Measurements from ENCODE around the gene ST3GAL6. TPM values are rescaled to one million over a fixed set of nuclear protein-coding genes. Genes with fewer than 3 reads are reported as not detected.

Gene ST3GAL6, protein sequence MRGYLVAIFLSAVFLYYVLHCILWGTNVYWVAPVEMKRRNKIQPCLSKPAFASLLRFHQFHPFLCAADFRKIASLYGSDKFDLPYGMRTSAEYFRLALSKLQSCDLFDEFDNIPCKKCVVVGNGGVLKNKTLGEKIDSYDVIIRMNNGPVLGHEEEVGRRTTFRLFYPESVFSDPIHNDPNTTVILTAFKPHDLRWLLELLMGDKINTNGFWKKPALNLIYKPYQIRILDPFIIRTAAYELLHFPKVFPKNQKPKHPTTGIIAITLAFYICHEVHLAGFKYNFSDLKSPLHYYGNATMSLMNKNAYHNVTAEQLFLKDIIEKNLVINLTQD
- total RNA-seq, result 1 to 10 TPM in 1 of 5 donors, under 1 TPM in 2, not detected in 2; 0.55 to 1.0 (median 0.55) TPM
- total RNA-seq (2013), result 0.68 TPM
- 0 to 6.2 (median 0.25) reads per million in 29 experiments for total RNA-seq

DNA sequence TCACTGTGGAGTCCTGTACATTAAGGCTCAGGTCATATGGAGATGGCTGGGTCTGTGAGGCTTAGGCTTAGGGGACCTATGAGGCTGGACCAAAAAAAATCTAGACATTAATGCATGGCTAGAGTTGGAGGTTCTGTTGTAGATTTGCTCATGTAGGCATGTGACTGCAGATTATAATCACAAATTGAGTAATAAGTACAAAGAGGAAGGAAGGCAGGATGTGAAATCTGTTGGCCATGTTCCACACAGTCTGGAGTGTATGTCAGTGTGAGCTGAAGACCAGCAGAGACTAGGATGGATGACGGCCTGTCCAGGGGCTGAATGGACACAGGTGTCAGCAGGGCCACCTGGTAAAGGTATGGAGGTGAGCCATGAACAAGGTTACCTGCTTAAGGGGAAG is at the start of gene ST3GAL6:
Gene ST3GAL6, plus strand, starts transcription at position 265 of the 400 bp plus-strand sequence. CDS start 5,101 bp downstream, outside the sequence.
- Mint-ChIP-seq H3K27ac (no peak within 1 kb of the TSS), H3K9me3 (no peaks in the 10 kb centered on the region), H3K27me3 (peaks cover 5 to 9% of the 10 kb centered on the region in 2 donors), H3K4me1 (no peaks in the 10 kb centered on the region), H3K36me3 (no peaks in the 10 kb centered on the region), H3K4me3 (no peak within 1 kb of the TSS)
- H3K27me3 ChIP-seq (replicated peaks in 1 of 2; ENCODE audit: control insufficient read depth in 2 of 2, extremely low read depth in 1 of 2, insufficient read depth in 2 of 2, low read length in 1 of 2), result peaks cover 0 to 2% of the 10 kb centered on the region in 2 experiments
- no peak within 1 kb of the TSS for H3K4me3 ChIP-seq (ENCODE audit: control insufficient read depth in 1 of 2, extremely low read depth in 1 of 2, low read length in 1 of 2)
- peak in 1 of 35 experiments; percentile 16 for DNase-seq
- WGBS (ENCODE audit: insufficient coverage), result 0% methylated on average over 1 of the region's 1 CpG
- ChIA-PET CTCF (interaction anchor here in 1 of 2 donors (0.5 kb wide), 1 partner anchor 52 kb away, joined by 4 read pairs; no protein-coding TSS in a partner anchor), POLR2A (no interaction called here)
- peaks cover 0 to 5% of the 10 kb centered on the region in 2 experiments for H3K4me1 ChIP-seq (ENCODE audit: control insufficient read depth in 1 of 2, extremely low read depth in 1 of 2, insufficient read depth in 2 of 2, low read length in 2 of 2)
- no peak within 1 kb of the TSS for H3K27ac ChIP-seq (ENCODE audit: low read length)
- H3K9me3 ChIP-seq, result no peaks in the 10 kb centered on the region
- no peaks in the 10 kb centered on the region for H3K36me3 ChIP-seq (ENCODE audit: control insufficient read depth in 2 of 2, extremely low read depth in 1 of 2, insufficient read depth in 1 of 2, low read length in 1 of 2)
- no peak for ATAC-seq (replicated peaks in 1 of 4)

DNA sequence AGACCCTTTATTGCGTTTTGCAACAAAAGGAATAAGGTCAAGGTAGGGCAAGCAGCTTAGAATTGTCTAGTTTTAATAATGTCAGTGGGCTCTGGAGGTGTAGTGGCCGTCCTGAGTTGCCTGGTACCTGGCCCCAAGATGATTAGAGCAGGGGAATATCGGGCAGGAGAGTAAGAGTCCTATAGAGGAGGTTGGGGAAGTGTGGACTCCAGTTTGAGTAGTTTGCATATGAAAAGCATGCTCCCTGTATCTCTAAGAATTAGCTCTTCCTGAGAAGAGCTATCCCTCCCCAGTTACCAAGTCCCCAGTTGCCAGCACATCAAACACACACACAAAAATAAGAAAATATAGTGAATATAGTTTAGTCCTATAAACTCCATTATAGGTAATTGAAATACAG is 49.2 kb upstream of the ST3GAL6 start:
- no peaks in the 10 kb centered on the region for H3K36me3 ChIP-seq (ENCODE audit: control insufficient read depth in 2 of 2, extremely low read depth in 1 of 2, insufficient read depth in 1 of 2, low read length in 1 of 2)
- no peaks in the 10 kb centered on the region for H3K9me3 ChIP-seq
- no peaks in the 10 kb centered on the region for H3K36me3 Mint-ChIP-seq
- no peak overlapping the region for H3K27ac ChIP-seq (ENCODE audit: low read length)
- no peak overlapping the region for H3K27ac Mint-ChIP-seq
- 33% methylated on average over 1 of the region's 3 CpGs for WGBS (ENCODE audit: insufficient coverage)
- H3K9me3 Mint-ChIP-seq, result peaks cover 0 to 3% (median 0%) of the 10 kb centered on the region in 3 donors
- H3K4me1 ChIP-seq (ENCODE audit: control insufficient read depth in 1 of 2, extremely low read depth in 1 of 2, insufficient read depth in 2 of 2, low read length in 2 of 2), result no peaks in the 10 kb centered on the region
- no peak overlapping the region for H3K4me3 ChIP-seq (ENCODE audit: control insufficient read depth in 1 of 2, extremely low read depth in 1 of 2, low read length in 1 of 2)
- no peak overlapping the region for H3K4me3 Mint-ChIP-seq
- ChIA-PET POLR2A (no interaction called here), CTCF (no interaction called here)
- no peak for ATAC-seq (replicated peaks in 1 of 4)
- no peaks in the 10 kb centered on the region for H3K4me1 Mint-ChIP-seq
- no peaks in the 10 kb centered on the region for H3K27me3 ChIP-seq (replicated peaks in 1 of 2; ENCODE audit: control insufficient read depth in 2 of 2, extremely low read depth in 1 of 2, insufficient read depth in 2 of 2, low read length in 1 of 2)
- DNase-seq, result no peak
- H3K27me3 Mint-ChIP-seq, result peaks cover 3 to 4% of the 10 kb centered on the region in 2 donors

DNA sequence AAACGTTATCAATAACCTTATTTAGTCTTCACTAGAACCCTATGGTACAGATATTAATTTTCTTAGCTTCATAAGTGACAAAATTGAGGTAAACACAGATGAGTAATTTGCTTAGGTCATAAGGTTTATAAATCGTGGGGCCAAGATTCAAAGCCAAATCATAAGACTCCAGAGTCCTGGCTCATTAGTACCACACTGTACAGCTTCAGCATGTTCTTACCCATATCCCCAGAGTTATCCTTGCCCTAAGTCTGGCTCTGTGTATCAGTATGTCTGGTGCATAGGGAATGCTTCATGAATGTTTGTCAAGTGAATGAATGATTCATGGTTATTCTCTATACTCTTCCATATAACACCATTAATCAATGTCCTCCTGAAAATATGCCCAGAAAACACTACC is 45.6 kb upstream of the ST3GAL6 start:
- no peak overlapping the region for H3K27ac ChIP-seq (ENCODE audit: low read length)
- Mint-ChIP-seq H3K4me1 (no peaks in the 10 kb centered on the region), H3K27ac (no peak overlapping the region), H3K27me3 (peaks cover 2 to 3% of the 10 kb centered on the region in 2 donors), H3K36me3 (no peaks in the 10 kb centered on the region), H3K4me3 (no peak overlapping the region), H3K9me3 (peaks cover 0 to 3% (median 0%) of the 10 kb centered on the region in 3 donors)
- DNase-seq (no peak), ATAC-seq (replicated peaks in 1 of 4) (no peak)
- no peaks in the 10 kb centered on the region for H3K9me3 ChIP-seq
- H3K4me1 ChIP-seq (ENCODE audit: control insufficient read depth in 1 of 2, extremely low read depth in 1 of 2, insufficient read depth in 2 of 2, low read length in 2 of 2), result no peaks in the 10 kb centered on the region
- no peaks in the 10 kb centered on the region for H3K36me3 ChIP-seq (ENCODE audit: control insufficient read depth in 2 of 2, extremely low read depth in 1 of 2, insufficient read depth in 1 of 2, low read length in 1 of 2)
- no peak overlapping the region for H3K4me3 ChIP-seq (ENCODE audit: control insufficient read depth in 1 of 2, extremely low read depth in 1 of 2, low read length in 1 of 2)
- ChIA-PET POLR2A (no interaction called here), CTCF (no interaction called here)
- H3K27me3 ChIP-seq (replicated peaks in 1 of 2; ENCODE audit: control insufficient read depth in 2 of 2, extremely low read depth in 1 of 2, insufficient read depth in 2 of 2, low read length in 1 of 2), result no peaks in the 10 kb centered on the region
- no CpG with 5 or more reads among the region's 2 CpGs for WGBS (ENCODE audit: insufficient coverage)

DNA sequence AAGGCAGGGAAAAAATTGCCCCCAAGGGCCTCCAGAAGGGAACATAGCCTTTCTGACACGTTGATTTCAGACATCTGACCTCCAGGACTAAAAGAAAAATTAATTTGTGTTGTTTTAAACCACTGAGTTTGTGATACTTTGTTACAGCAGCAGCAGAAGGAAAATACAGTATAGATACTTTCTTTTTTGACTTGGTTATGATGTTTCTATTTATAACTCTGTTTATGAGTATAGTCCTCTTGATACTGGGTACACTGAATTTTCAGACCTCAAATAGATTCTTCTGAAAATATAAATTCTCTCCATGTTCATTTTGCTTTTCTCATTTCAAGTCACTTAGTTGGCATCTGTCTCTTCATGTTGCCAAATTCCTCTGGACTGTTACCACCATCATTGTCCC is 44.4 kb upstream of the ST3GAL6 start:
- ATAC-seq (replicated peaks in 1 of 4), result no peak
- H3K4me1 Mint-ChIP-seq, result no peaks in the 10 kb centered on the region
- no peaks in the 10 kb centered on the region for H3K27me3 ChIP-seq (replicated peaks in 1 of 2; ENCODE audit: control insufficient read depth in 2 of 2, extremely low read depth in 1 of 2, insufficient read depth in 2 of 2, low read length in 1 of 2)
- DNase-seq, result no peak
- H3K27ac Mint-ChIP-seq, result no peak overlapping the region
- ChIA-PET CTCF (interaction anchor here in 1 of 2 donors (0.6 kb wide), 1 partner anchor 1040 kb away, joined by 3 read pairs; no protein-coding TSS in a partner anchor), POLR2A (no interaction called here)
- H3K9me3 ChIP-seq, result no peaks in the 10 kb centered on the region
- no peaks in the 10 kb centered on the region for H3K4me1 ChIP-seq (ENCODE audit: control insufficient read depth in 1 of 2, extremely low read depth in 1 of 2, insufficient read depth in 2 of 2, low read length in 2 of 2)
- peaks cover 2 to 6% of the 10 kb centered on the region in 2 donors for H3K27me3 Mint-ChIP-seq
- peaks cover 0 to 3% (median 0%) of the 10 kb centered on the region in 3 donors for H3K9me3 Mint-ChIP-seq
- H3K4me3 ChIP-seq (ENCODE audit: control insufficient read depth in 1 of 2, extremely low read depth in 1 of 2, low read length in 1 of 2), result no peak overlapping the region
- H3K27ac ChIP-seq (ENCODE audit: low read length), result no peak overlapping the region
- H3K36me3 Mint-ChIP-seq, result no peaks in the 10 kb centered on the region
- no CpG with 5 or more reads among the region's 1 CpG for WGBS (ENCODE audit: insufficient coverage)
- no peak overlapping the region for H3K4me3 Mint-ChIP-seq
- H3K36me3 ChIP-seq (ENCODE audit: control insufficient read depth in 2 of 2, extremely low read depth in 1 of 2, insufficient read depth in 1 of 2, low read length in 1 of 2), result no peaks in the 10 kb centered on the region

DNA sequence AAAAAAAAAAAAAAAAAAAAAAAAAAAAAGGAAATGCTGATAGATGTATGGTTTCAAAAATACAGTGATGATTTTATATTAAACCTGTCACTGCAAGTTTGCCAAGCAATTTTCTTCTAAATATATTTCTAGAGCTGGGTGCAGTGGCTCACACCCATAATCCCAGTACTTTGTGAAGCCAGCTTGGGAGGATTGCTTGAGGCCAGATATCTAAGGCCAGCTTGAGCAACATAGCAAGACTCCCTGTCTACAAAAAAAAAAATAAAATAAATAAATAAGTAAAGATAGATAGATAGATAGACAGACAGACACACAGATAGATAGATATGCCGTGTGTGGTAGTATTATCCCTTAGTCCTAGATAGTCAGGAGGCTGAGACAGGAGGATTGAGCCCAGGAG is 41.4 kb upstream of the ST3GAL6 start:
- Mint-ChIP-seq H3K27me3 (peaks cover 3 to 11% of the 10 kb centered on the region in 2 donors), H3K27ac (no peak overlapping the region), H3K4me3 (no peak overlapping the region), H3K36me3 (no peaks in the 10 kb centered on the region), H3K4me1 (no peaks in the 10 kb centered on the region), H3K9me3 (peaks cover 0 to 3% (median 0%) of the 10 kb centered on the region in 3 donors)
- CTCF ChIA-PET, result interaction anchor here in 1 of 2 donors (1.0 kb wide), 1 partner anchor 10 kb away, joined by 3 read pairs; no protein-coding TSS in a partner anchor
- Histone ChIP-seq H3K4me3 (ENCODE audit: control insufficient read depth in 1 of 2, extremely low read depth in 1 of 2, low read length in 1 of 2) (no peak overlapping the region), H3K27me3 (replicated peaks in 1 of 2; ENCODE audit: control insufficient read depth in 2 of 2, extremely low read depth in 1 of 2, insufficient read depth in 2 of 2, low read length in 1 of 2) (no peaks in the 10 kb centered on the region), H3K27ac (ENCODE audit: low read length) (no peak overlapping the region), H3K4me1 (ENCODE audit: control insufficient read depth in 1 of 2, extremely low read depth in 1 of 2, insufficient read depth in 2 of 2, low read length in 2 of 2) (no peaks in the 10 kb centered on the region), H3K36me3 (ENCODE audit: control insufficient read depth in 2 of 2, extremely low read depth in 1 of 2, insufficient read depth in 1 of 2, low read length in 1 of 2) (no peaks in the 10 kb centered on the region), H3K9me3 (no peaks in the 10 kb centered on the region)
- DNase-seq, result no peak
- no CpG with 5 or more reads among the region's 1 CpG for WGBS (ENCODE audit: insufficient coverage)
- POLR2A ChIA-PET, result no interaction called here
- no peak for ATAC-seq (replicated peaks in 1 of 4)

DNA sequence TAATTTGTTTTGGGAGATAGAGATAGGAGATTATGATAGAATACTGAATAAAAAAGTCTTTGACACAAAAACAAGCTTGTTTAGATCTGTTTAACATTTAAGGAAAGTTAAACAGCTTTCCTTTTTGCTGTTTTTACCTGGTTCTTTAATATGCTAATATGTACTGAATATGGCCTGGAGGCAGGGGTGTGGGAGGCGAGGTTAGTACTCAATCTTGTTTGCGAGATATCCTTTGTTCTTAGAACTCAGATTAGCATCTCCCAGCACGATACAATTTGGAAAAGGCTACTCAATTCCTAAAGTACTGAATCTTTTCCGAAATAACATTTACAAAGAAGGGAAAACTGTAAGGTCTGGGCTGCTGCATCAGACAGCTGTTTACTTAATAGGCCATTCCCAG is 40.8 kb upstream of the ST3GAL6 start:
- H3K4me3 Mint-ChIP-seq, result no peak overlapping the region
- H3K27me3 Mint-ChIP-seq, result peaks cover 8 to 15% of the 10 kb centered on the region in 2 donors
- no peaks in the 10 kb centered on the region for H3K36me3 Mint-ChIP-seq
- no peak for ATAC-seq (replicated peaks in 1 of 4)
- Histone ChIP-seq H3K4me1 (ENCODE audit: control insufficient read depth in 1 of 2, extremely low read depth in 1 of 2, insufficient read depth in 2 of 2, low read length in 2 of 2) (no peaks in the 10 kb centered on the region), H3K27me3 (replicated peaks in 1 of 2; ENCODE audit: control insufficient read depth in 2 of 2, extremely low read depth in 1 of 2, insufficient read depth in 2 of 2, low read length in 1 of 2) (no peaks in the 10 kb centered on the region), H3K36me3 (ENCODE audit: control insufficient read depth in 2 of 2, extremely low read depth in 1 of 2, insufficient read depth in 1 of 2, low read length in 1 of 2) (no peaks in the 10 kb centered on the region), H3K4me3 (ENCODE audit: control insufficient read depth in 1 of 2, extremely low read depth in 1 of 2, low read length in 1 of 2) (no peak overlapping the region), H3K9me3 (no peaks in the 10 kb centered on the region), H3K27ac (ENCODE audit: low read length) (no peak overlapping the region)
- peaks cover 0 to under 1% (median 0%) of the 10 kb centered on the region in 3 donors for H3K9me3 Mint-ChIP-seq
- H3K4me1 Mint-ChIP-seq, result no peaks in the 10 kb centered on the region
- no CpG with 5 or more reads among the region's 4 CpGs for WGBS (ENCODE audit: insufficient coverage)
- DNase-seq, result no peak
- ChIA-PET POLR2A (no interaction called here), CTCF (interaction anchor here in 1 of 2 donors (1.0 kb wide), 1 partner anchor 10 kb away, joined by 3 read pairs; no protein-coding TSS in a partner anchor)
- H3K27ac Mint-ChIP-seq, result no peak overlapping the region

Data from T-cell (primary cell).